Measurements from ENCODE around the gene FFAR3.

GRCh38 chr19:35320065-35320713 lies 38.1 kb upstream of the FFAR3 start:
- TF ChIP-seq ELF1 (tag; IDR thresholded peaks at IDR 0.05) (no peak), CREM (IDR thresholded peaks at IDR 0.05; ENCODE audit: low read depth) (no peak), ZBTB8A (IDR thresholded peaks at IDR 0.05; ENCODE audit: partially characterized antibody) (no peak), EZH2 (IDR thresholded peaks at IDR 0.05; ENCODE audit: borderline replicate concordance, low read depth, low read length) (no peak), GMEB1 (CRISPR knock-in tag; IDR thresholded peaks at IDR 0.05) (no peak), SMC3 (conservative IDR thresholded peaks at IDR 0.05; ENCODE audit: insufficient read depth, low read depth, low read length) (no peak), RBBP5 (IDR thresholded peaks at IDR 0.05; ENCODE audit: borderline replicate concordance, insufficient read depth, low read length, poor library complexity, severe bottlenecking) (no peak), NR4A1 (CRISPR knock-in tag; IDR thresholded peaks at IDR 0.05) (no peak), NR4A1 (tag; IDR thresholded peaks at IDR 0.05) (no peak), NFRKB (IDR thresholded peaks at IDR 0.05; ENCODE audit: low read depth) (no peak), MEIS2 (IDR thresholded peaks at IDR 0.05; ENCODE audit: partially characterized antibody) (no peak), ARID3B (CRISPR knock-in tag; IDR thresholded peaks at IDR 0.05; ENCODE audit: borderline replicate concordance) (no peak), REST (IDR thresholded peaks at IDR 0.05; ENCODE audit: borderline replicate concordance) (no peak), REST (CRISPR knock-in tag; IDR thresholded peaks at IDR 0.05; ENCODE audit: low read depth) (no peak)
